RWPE1 (cell line): ENCODE data around the gene RTKN.
A peak's percentile ranks its signal among the peaks of the same experiment; 100 is the strongest.

Experiments
- CTCF ChIA-PET: fragments of 350-600 bp; sonication (Branson Sonifier 250); formaldehyde crosslinking; extraction: SDS; loops from one replicate; lab custom pipeline; 2021; lab: Yijun Ruan, JAX
- POLR2A ChIA-PET: fragments of 400-600 bp; formaldehyde crosslinking; extraction: SDS; loops from one replicate; lab custom pipeline; 2020; ENCODE audit warnings: antibody characterized with exemption; ENCODE audit not compliant: low non-redundant PET; lab: Yijun Ruan, JAX
- DNase-seq: peaks from one replicate; pipeline ENCODE4 v3.0.0; 2012; ENCODE audit warnings: low spot score
- H3K27ac ChIP-seq: fragments of 450-650 bp; 2 replicates; pipeline ENCODE4 v1.5.1; 2017
- TF ChIP-seq, protein P1 (sequence below): fragments of 450-650 bp; conservative IDR thresholded peaks from 2 replicates; pipeline ENCODE4 v1.5.1; 2017; ENCODE audit warnings: low read depth, mild to moderate bottlenecking

The RTKN gene

DNA sequence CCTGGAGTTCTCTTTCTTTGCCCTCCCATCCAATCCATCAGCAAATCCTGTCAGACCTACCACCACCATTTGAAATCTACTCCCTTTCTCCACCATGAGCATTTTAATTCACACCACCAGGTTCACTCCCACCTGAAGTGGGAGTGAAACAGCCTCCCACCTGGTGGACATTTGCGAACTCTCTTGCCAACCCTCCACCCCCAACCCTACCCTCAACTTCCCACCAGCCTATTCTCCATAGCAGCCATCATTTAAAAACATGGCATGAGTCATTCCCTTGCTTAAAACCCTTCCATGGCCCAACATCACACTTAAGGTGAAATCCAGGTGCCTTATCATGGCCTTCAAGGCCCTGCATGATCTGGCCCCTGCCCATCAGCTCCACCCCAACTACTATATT, 3.5 kb downstream of the RTKN start:
- peak overlapping the region; percentile 27 for H3K27ac ChIP-seq
- TF ChIP-seq, protein P1, sequence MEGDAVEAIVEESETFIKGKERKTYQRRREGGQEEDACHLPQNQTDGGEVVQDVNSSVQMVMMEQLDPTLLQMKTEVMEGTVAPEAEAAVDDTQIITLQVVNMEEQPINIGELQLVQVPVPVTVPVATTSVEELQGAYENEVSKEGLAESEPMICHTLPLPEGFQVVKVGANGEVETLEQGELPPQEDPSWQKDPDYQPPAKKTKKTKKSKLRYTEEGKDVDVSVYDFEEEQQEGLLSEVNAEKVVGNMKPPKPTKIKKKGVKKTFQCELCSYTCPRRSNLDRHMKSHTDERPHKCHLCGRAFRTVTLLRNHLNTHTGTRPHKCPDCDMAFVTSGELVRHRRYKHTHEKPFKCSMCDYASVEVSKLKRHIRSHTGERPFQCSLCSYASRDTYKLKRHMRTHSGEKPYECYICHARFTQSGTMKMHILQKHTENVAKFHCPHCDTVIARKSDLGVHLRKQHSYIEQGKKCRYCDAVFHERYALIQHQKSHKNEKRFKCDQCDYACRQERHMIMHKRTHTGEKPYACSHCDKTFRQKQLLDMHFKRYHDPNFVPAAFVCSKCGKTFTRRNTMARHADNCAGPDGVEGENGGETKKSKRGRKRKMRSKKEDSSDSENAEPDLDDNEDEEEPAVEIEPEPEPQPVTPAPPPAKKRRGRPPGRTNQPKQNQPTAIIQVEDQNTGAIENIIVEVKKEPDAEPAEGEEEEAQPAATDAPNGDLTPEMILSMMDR, result no peak
- ChIA-PET POLR2A (no interaction called here), CTCF (no interaction called here)
- DNase-seq, result no peak

DNA sequence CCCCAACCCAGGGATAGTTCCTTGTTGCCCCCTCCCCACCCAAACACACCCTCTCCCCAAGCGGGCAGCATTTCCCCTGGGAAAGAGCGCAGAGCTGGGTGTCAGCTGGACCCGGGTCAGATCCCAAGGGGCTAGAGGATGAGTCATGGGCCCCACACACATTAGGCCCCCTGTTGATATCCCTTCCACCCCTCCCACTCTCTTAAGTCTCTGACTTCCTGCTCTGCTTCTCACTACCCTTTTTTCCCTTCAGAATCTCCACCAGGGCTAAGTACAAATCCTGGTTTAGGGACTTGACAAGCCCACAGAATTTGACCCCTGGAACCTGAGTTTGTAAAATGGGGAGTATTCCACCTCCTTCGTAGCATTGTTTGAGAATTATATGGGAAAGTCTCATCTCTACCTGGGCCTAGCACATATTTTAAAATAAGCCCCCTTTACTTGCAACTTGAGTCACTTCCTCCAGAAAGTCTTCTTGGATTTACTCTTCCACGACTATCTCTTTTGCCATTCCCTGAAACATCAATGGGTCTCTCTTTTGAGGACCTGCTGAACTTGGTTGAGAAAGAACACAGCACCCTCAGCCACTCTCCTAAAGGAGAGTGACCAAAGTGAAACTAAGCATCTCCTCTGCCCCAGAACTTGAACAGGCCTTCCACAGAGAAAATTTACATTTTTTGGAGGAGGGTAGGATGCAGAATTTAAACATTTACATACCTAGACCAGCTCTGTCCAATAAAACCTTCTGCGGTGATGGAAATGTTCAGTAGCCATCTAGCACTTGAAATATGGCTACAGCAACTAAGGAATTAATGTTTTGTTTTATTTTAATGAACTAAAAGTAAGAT, 4.7 kb downstream of the RTKN start:
- peak overlapping the region; percentile 34; the same call in 1 of the 2 replicates for H3K27ac ChIP-seq
- ChIA-PET CTCF (no interaction called here), POLR2A (no interaction called here)
- no peak for DNase-seq
- TF ChIP-seq, protein P1, result no peak

DNA sequence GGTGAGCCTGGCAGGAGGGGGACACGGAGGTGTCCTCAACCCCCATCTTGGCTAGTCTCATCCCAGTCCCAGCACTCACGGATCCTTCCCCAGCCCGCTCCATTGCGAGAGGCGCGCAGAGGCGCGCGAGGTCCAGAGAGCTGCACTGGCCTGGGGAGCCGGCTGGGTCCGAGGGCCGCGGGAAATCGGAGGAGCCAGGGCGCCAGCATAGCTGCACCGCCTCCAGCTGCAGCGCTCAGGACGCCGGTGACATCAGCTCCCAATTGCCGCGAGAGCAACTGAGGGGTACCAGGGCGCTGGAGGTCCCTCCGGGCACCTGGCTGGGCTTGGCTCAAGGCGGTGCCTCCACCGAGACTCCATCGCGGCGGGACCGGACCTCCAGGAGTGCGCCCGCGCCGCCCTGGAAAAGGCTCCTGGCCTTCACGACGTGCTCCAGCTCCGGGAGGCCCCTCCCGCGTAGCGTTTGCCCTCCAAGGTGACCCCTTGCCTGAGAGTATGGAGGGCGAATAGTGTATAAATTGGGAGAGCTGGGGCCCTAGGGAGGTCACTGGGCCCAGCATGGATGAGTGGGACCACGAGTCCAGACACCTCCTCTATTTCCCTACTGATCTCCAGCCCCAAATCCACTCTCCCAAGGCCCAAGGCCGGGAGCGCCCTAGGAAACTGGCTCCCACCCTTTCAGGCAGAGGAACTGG, 5.5 kb downstream of the RTKN start:
- ChIA-PET CTCF (no interaction called here), POLR2A (no interaction called here)
- TF ChIP-seq, protein P1, result no peak
- H3K27ac ChIP-seq, result peak overlapping the region; percentile 34
- no peak for DNase-seq

DNA sequence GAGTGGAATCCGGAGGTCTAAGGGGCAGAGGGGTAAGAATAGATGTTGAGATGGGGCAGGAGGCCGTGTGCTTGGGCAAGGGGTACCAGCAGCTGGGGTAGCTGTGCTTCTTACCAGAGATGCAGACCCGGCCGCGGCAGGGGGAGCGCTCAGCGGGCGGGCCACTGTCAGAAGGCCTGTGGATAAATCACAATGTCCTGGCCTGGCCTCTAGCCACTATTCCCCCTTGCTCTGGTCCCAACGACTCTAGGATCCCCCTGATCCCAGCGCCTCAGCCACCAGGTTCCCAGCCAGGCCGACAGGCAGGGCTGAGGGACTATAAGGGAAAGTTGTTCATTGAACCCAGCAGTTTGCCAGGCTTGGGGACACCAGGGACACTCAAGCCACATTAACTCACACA, 11.2 kb downstream of the RTKN start:
- peak overlapping the region; percentile 94 for H3K27ac ChIP-seq
- ChIA-PET POLR2A (no interaction called here), CTCF (no interaction called here)
- TF ChIP-seq, protein P1, result no peak
- no peak for DNase-seq

DNA sequence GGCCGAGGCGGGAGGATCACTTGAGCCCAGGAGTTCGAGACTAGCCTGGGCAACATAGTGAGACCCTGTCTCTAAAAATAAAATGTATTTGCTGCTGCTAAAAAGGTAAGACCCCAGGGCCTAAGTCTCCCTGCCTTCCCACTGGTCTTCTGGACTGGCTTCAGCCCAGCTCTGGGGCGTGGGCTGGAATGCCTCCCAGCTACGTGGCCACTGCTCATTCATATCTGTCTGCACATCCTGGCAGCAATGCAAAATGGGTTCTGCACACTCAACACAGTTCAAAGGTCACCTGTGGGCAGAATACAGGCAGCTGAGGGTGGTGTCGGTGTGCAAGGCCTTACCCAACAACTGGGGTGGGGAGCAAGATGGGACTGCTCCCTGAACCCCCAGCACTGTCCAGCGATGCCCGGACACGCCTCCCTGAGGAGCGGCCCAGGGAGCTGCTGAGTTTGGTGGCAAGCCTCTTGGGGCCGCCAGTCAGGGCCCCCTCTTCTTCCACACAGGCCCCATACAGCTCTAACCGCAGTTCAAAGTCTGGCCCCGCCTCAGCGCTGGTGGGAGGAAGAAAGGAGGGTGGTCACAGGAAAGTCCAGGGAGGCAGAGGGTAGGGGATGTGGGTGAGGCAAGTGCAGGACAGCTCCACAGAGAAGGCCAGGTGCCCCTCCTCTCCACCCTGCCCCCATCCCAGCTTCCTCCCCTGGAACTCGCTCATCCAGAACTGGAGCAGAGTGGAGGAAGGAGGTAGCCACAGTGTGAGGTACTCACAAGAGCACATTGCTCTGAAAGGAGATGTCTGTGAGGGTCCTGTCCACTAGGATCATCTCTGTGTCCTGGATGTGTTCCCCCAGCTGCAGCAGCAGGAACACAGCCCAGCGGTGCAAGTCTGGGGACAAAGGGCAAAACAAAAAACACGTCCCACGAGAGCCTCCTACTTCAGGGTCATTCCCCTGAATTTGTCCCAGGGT, 12.0 kb downstream of the RTKN start:
- POLR2A ChIA-PET, result no interaction called here
- CTCF ChIA-PET, result interaction anchor here (0.8 to 0.9 kb wide), 2 partner anchors 38 to 102 kb away, joined by 3 to 4 read pairs; no protein-coding TSS in a partner anchor
- DNase-seq, result no peak
- TF ChIP-seq, protein P1, result no peak
- peak overlapping the region; percentile 94 for H3K27ac ChIP-seq

DNA sequence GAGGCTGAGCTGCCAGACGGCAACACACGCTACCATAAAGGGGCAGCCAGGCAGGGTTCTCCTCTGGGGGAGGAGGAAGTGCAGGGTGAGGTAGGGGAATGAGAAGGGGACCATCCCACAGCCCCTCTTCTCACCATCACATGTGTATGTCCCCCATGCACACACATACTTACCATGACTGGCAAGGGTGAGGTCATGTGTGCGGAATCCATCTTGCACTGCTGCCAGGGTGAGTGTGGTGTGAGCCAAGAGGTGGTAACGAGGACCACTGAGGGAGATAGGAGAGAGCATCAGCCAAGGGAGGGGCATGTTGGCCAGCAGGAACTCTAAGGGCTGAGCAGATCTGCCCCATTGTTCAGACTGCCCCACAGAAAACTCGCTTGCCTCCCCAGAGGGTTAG, 13.1 kb downstream of the RTKN start:
- no peak for DNase-seq
- ChIA-PET CTCF (interaction anchor here (0.5 kb wide), 1 partner anchor 636 kb away, joined by 3 read pairs; no protein-coding TSS in a partner anchor), POLR2A (no interaction called here)
- TF ChIP-seq, protein P1, result no peak
- H3K27ac ChIP-seq, result peak overlapping the region; percentile 94
